GM12892 (cell line): ENCODE results near the gene SEC23A.
"Not testable (repeated sequence)": the region's sequence is repeated elsewhere in the genome, so short reads cannot be mapped to it uniquely, and the experiment has no call there.

ENCODE experiments used
- POLR2A ChIP-seq: IDR thresholded peaks from 2 replicates; pipeline ENCODE4 v1.6.1; 2011; ENCODE audit warnings: low read depth, low read length, control low read depth
- POLR2AphosphoS5 ChIP-seq: IDR thresholded peaks from 2 replicates; pipeline ENCODE4 v1.6.1; 2011; ENCODE audit warnings: low read depth, low read length, control low read depth

GRCh38 chr14:39104078-39104801 lies 1.2 kb upstream of the SEC23A start:
- TF ChIP-seq POLR2A, POLR2AphosphoS5: not testable (repeated sequence)
